ENCODE measurements around the gene VAV2. TPM values are rescaled to one million over a fixed set of nuclear protein-coding genes. Genes with fewer than 3 reads are reported as not detected.

VAV2 gene
- total and polyA plus RNA-seq, 2 of the 4 experiments (the other 2 are of a cell fraction): 10.8 to 13.4 TPM

GRCh38 chr9:133803028-133803585 lies 189.0 kb downstream of the VAV2 start:
- Histone ChIP-seq H2AFZ (replicated peaks; ENCODE audit: low read length, poor library complexity) (peak overlapping the region; percentile 48), H3K36me3 (ENCODE audit: control insufficient read depth, insufficient read depth, low read length) (peaks cover 24% of the 10 kb centered on the region), H2BK5ac (ENCODE audit: low read depth, low read length, poor library complexity, severe bottlenecking) (no peak overlapping the region), H2AK9ac (replicated peaks; ENCODE audit: low read depth, low read length, poor library complexity) (peak overlapping the region; percentile 66), H3K9ac (ENCODE audit: low read depth, low read length) (no peak overlapping the region), H3K23ac (ENCODE audit: low read depth, low read length) (no peak overlapping the region), H3K9me3 (ENCODE audit: control insufficient read depth, insufficient read depth, low read length) (no peaks in the 10 kb centered on the region), H3K4me2 (ENCODE audit: low read depth, low read length) (no peak overlapping the region), H4K8ac (ENCODE audit: low read depth in 2 of 2, low read length in 2 of 2) (no peak overlapping the region), H2AK5ac (ENCODE audit: low read depth, low read length) (no peak overlapping the region), H3K56ac (ENCODE audit: extremely low read depth, insufficient read depth, low read length) (no peak overlapping the region), H4K20me1 (ENCODE audit: insufficient read depth, low read length) (peaks cover 12% of the 10 kb centered on the region), H3K4ac (ENCODE audit: low read depth, low read length) (no peak overlapping the region), H3K4me3 (ENCODE audit: insufficient read depth, low read depth, low read length) (no peak overlapping the region), H3K9me1 (ENCODE audit: insufficient read depth, low read length) (0 out of 2 replicates have a peak, but pooled peaks cover 3% of the 10 kb centered on the region), H3K79me1 (ENCODE audit: low read depth in 1 of 2, low read length in 2 of 2) (peaks cover 0 to 8% of the 10 kb centered on the region in 2 experiments; a peak in 1 of 4 replicates), H2BK20ac (ENCODE audit: low read depth, low read length) (no peak overlapping the region), H3K27ac (ENCODE audit: insufficient read depth, low read length) (no peak overlapping the region), H4K5ac (ENCODE audit: low read depth, low read length) (no peak overlapping the region), H3K14ac (replicated peaks; ENCODE audit: low read depth, low read length) (peak overlapping the region; percentile 77; the same call in 1 of the 2 replicates), H3K27me3 (ENCODE audit: control insufficient read depth, insufficient read depth, low read length) (no peaks in the 10 kb centered on the region), H3K18ac (ENCODE audit: low read depth, low read length) (no peak overlapping the region), H3K4me1 (ENCODE audit: control insufficient read depth, insufficient read depth, low read length) (peaks cover 3% of the 10 kb centered on the region), H4K91ac (ENCODE audit: insufficient read depth, low read depth, low read length) (no peak overlapping the region), H2BK15ac (ENCODE audit: low read depth, low read length) (no peak overlapping the region), H2BK120ac (ENCODE audit: low read depth, low read length) (no peak overlapping the region)
- DNase-seq (peak; percentile 33), ATAC-seq (ENCODE audit: low read depth) (peak; percentile 67)
- BruUV-seq (replicated peaks): no TSS peak
- ChIA-PET CTCF (interaction anchor here (1.4 kb wide), 1 partner anchor 13 kb away, joined by 4 read pairs; no protein-coding TSS in a partner anchor), POLR2A (ENCODE audit: unreplicated experiment) (no interaction called here)
- TF ChIP-seq, protein P1, sequence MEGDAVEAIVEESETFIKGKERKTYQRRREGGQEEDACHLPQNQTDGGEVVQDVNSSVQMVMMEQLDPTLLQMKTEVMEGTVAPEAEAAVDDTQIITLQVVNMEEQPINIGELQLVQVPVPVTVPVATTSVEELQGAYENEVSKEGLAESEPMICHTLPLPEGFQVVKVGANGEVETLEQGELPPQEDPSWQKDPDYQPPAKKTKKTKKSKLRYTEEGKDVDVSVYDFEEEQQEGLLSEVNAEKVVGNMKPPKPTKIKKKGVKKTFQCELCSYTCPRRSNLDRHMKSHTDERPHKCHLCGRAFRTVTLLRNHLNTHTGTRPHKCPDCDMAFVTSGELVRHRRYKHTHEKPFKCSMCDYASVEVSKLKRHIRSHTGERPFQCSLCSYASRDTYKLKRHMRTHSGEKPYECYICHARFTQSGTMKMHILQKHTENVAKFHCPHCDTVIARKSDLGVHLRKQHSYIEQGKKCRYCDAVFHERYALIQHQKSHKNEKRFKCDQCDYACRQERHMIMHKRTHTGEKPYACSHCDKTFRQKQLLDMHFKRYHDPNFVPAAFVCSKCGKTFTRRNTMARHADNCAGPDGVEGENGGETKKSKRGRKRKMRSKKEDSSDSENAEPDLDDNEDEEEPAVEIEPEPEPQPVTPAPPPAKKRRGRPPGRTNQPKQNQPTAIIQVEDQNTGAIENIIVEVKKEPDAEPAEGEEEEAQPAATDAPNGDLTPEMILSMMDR (conservative IDR thresholded peaks at IDR 0.05; ENCODE audit: low read depth, low read length): no peak
- peak; percentile 26; the same call in 1 of the 2 replicates for TF ChIP-seq MAZ (IDR thresholded peaks at IDR 0.05; ENCODE audit: borderline replicate concordance, low read depth, low read length)
- in situ Hi-C loops (cut with MboI; ENCODE audit: low sequenced_read_pairs) (loop anchor here (25.0 kb wide), 1 partner anchor 609 kb away; no protein-coding TSS in a partner anchor), intact Hi-C loops (cut with micrococcal nuclease) (no loop called here), dilution Hi-C loops (cut with HindIII; ENCODE audit: low sequenced_read_pairs, unreplicated experiment) (no loop called here)
- 88% methylated on average over 10 of the region's 21 CpGs; no CpG with 5 or more reads in 1 of the 2 experiments for WGBS, 2 experiments (ENCODE audit: extremely low coverage in 2 of 2, insufficient read length in 1 of 2)
